Right lobe of liver (tissue), 6 donors: ENCODE measurements around the gene SPHK2. TPM values are rescaled to one million over a fixed set of nuclear protein-coding genes. Genes with fewer than 3 reads are reported as not detected.
A peak's percentile ranks its signal among the peaks of the same experiment; 100 is the strongest.

ENCODE experiments used
- ATAC-seq, 4 donors: fragments of 200-7000 bp; cut with Tn5 transposase; one replicate each; pipeline ENCODE4 v1.9.1; 2020; ENCODE audit warnings: mild to moderate bottlenecking in 4 of 4, moderate library complexity in 4 of 4
- DNase-seq, 3 donors: peaks; one replicate each; pipeline ENCODE4 v3.0.0-alpha.2; 2020
- H3K27ac ChIP-seq, 3 donors: fragments of 200-600 bp; one replicate each; pipeline ENCODE4 v1.8.0; 2022
- H3K27me3 ChIP-seq, 2 donors: fragments of 200-600 bp; one replicate each; pipeline ENCODE4 v1.8.0; 2022
- H3K36me3 ChIP-seq, 4 donors: fragments of 200-600 bp; sonication (generic) in 1 of 4; one replicate each; pipeline versions ENCODE4 v1.5.1 to v1.8.0; 2017 to 2022; ENCODE audit warnings: control low read depth in 1 of 4
- H3K4me1 ChIP-seq, 4 donors: fragments of 200-600 bp; sonication (generic) in 1 of 4; one replicate each; pipeline versions ENCODE4 v1.5.1 to v1.8.0; 2017 to 2022; ENCODE audit warnings: control low read depth in 1 of 4
- H3K4me3 ChIP-seq, 3 donors: fragments of 200-600 bp; one replicate each; pipeline ENCODE4 v1.8.0; 2022
- H3K9me3 ChIP-seq, 4 donors: fragments of 200-600 bp; sonication (generic) in 1 of 4; one replicate each; pipeline versions ENCODE4 v1.5.1 to v1.8.0; 2017 to 2022; ENCODE audit warnings: control low read depth in 1 of 4
- POLR2A ChIP-seq: fragments of 450-650 bp; IDR thresholded peaks from one replicate; pipeline ENCODE4 v1.6.1; 2017; ENCODE audit warnings: antibody characterized with exemption, mild to moderate bottlenecking
- WGBS: methylation state at CpG from one replicate; pipeline ENCODE4 v1.1.6; 2018; ENCODE audit warnings: low coverage, low lambda C conversion rate; ENCODE audit not compliant: insufficient coverage; ENCODE audit errors: missing lambda C conversion rate; 5-methylcytosine and 5-hydroxymethylcytosine counted together
- intact Hi-C, 2 donors: fragments of 100-400 bp; cut with DNase I; formaldehyde crosslinking; loops; one replicate each; pipeline versions ENCODE4 v1.11.2 to v1.14.1; 2022
- total RNA-seq, 6 experiments: library from RNA; depleted of rRNA in 2 of 6; stranded (reverse); fragments of >200 nt in 2 of 6; fragmentation: NEBNext Ultra II Directional in 3 of 6; extraction: Animal tissue kit (Norgen Biotek cat#: 25700) in 3 of 6; gene quantifications; one replicate each; pipeline versions ENCODE4 v1.1.0 to v1.2.4, GENCODE V29; 2016 to 2023
- TF ChIP-seq, protein P1 (sequence below), 4 donors: fragments of 200-600 bp in 3 of 4; fragments of 450-650 bp in 1 of 4; IDR thresholded peaks; one replicate each; pipeline versions ENCODE4 v1.5.1 to v1.8.0; 2016 to 2022; ENCODE audit warnings: antibody characterized with exemption in 4 of 4, mild to moderate bottlenecking in 2 of 4
- donor health status: DM: no; HTN: yes; CAD: no.
- donor health status: DM: no; HTN: no; CAD: no.
- donor health status: DM: no; HTN: no; CAD: no.
- donor health status: DM: no; HTN: yes; CAD: no.
- donor health status: DM: no; HTN: yes; CAD: no.

The SPHK2 gene
- total RNA-seq, 6 experiments from 2014 or later, result 11.4 to 30.1 (median 17.2) TPM

DNA sequence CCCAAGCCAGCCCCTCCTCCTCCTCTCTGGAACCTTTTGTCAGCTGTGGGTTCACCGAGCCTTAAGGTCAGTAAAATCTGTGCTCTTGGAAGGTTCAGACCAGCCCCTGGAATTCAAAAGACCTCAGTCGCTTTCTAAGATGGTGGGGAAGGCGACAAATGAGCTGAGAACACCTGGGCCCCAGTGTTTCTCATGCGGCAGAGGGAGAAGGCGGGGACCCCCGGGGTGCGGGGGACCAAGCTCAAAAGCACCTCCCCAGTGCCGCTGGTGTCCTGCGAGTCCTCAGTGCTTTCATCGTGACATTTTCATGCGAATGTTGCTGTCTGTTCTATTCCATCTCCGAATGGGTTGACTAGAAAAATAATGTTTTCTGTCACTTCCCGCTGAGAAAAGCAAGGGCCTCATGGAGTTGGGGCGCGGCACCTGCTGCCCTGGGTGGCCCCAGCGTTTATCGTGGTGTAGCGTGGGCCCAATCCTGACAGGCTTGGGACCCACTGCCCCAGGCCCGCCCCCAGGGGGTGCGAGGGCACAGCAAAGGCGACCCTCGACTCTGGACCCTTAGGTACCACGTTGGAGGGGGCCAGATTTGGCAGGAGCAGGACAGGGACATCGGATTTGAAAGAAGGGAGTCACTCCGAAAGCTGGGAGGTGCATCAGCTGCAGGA, 54.3 kb downstream of the SPHK2 start:
- Histone ChIP-seq H3K9me3 (no peaks in the 10 kb centered on the region), H3K27ac (no peak overlapping the region), H3K27me3 (no peaks in the 10 kb centered on the region), H3K4me3 (no peak overlapping the region), H3K4me1 (peaks cover 0 to 6% (median 3%) of the 10 kb centered on the region in 4 donors), H3K36me3 (no peaks in the 10 kb centered on the region)
- TF ChIP-seq POLR2A, result no peak
- TF ChIP-seq, protein P1, sequence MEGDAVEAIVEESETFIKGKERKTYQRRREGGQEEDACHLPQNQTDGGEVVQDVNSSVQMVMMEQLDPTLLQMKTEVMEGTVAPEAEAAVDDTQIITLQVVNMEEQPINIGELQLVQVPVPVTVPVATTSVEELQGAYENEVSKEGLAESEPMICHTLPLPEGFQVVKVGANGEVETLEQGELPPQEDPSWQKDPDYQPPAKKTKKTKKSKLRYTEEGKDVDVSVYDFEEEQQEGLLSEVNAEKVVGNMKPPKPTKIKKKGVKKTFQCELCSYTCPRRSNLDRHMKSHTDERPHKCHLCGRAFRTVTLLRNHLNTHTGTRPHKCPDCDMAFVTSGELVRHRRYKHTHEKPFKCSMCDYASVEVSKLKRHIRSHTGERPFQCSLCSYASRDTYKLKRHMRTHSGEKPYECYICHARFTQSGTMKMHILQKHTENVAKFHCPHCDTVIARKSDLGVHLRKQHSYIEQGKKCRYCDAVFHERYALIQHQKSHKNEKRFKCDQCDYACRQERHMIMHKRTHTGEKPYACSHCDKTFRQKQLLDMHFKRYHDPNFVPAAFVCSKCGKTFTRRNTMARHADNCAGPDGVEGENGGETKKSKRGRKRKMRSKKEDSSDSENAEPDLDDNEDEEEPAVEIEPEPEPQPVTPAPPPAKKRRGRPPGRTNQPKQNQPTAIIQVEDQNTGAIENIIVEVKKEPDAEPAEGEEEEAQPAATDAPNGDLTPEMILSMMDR (IDR thresholded peaks at IDR 0.05), result no peak
- WGBS, result 43% methylated on average over 6 of the region's 25 CpGs
- no peak for ATAC-seq
- intact Hi-C loops, result loop anchor here in 1 of 2 donors (10.0 kb wide), 3 partner anchors 61 to 161 kb away; partner anchors contain the start of gene HSD17B14
- no peak for DNase-seq

DNA sequence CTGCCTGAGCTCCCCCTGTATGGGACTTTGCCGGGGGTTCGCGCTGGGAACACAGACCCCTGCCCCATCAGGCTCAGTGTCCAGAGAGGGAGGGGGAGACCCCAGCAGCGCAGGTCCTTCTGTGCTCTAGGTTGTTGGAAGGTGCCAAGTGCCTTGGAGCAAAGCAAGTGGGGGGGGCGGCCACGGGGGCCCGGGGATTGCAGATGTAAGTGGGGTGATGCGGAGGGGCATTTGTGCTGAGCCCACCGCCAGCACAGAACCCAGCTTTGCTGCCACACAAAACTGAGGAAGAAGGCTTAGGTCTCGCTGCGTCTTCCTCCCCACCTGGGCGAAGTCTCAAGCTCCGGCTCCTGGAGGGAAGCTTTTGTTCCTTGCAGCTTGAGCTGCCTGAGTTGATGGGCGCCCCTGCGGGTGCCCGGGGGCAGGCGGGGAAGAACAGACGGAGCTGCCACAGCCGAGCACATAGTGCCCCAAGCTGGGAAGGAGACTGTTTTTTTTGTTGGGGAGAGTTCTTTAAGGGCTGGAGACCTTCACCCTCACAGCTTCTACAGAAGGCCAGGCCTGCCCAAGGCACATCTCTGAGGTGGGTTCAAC, 55.0 kb downstream of the SPHK2 start:
- H3K36me3 ChIP-seq, result no peaks in the 10 kb centered on the region
- 78% methylated on average over 12 of the region's 19 CpGs for WGBS
- DNase-seq (no peak), ATAC-seq (no peak)
- peaks cover 0 to 6% (median 3%) of the 10 kb centered on the region in 4 donors for H3K4me1 ChIP-seq
- H3K27ac ChIP-seq, result peak overlapping the region in 2 of 3 donors; percentile 43 to 54
- no peaks in the 10 kb centered on the region for H3K9me3 ChIP-seq
- H3K27me3 ChIP-seq, result no peaks in the 10 kb centered on the region
- TF ChIP-seq POLR2A, result no peak
- TF ChIP-seq, protein P1 (IDR thresholded peaks at IDR 0.05), result no peak
- no peak overlapping the region for H3K4me3 ChIP-seq
- intact Hi-C loops, result loop anchor here in 1 of 2 donors (10.0 kb wide), 3 partner anchors 60 to 160 kb away; partner anchors contain the start of gene HSD17B14

DNA sequence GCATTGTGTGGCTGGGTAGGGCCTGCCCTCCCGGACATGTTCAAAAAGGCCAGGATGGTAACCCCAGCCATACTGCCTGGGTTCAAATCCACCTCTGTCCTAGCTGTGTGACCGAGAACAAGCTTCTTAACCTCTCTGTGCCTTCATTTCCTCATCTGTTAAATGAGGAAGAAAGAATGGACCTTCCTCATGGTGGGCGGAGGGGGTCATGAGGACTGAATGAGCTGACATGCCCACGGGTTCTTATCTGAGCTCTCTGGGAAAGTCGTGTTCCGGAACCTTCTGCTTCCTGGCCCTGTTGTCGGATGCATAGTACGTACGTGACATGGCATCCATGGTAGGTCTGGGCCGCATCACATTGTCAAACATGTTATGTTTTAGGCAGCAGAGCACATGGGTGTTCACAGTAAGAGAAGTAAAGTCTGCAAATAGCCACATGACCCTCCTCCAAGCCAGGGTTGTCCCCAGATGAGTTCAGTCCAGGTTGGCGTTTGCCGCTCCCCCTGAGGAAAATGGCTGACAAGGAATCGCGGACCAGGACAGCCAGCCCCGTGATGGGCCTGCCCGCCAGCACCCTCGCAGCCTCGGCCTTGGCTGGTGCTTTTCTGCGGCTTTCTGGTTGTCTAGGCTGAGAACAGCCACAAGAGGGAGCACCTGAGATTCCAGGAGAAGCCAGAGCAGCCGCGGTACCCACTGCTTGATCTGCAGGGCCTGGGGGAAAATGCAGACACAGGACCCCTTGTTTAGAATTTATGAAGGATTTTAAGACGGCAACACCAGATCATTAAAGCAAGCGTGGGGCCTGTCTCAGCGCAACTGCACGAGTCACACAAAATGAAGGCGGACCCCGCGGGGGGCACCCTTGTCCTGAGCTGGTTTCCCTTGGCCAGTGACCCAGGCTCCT, 55.9 kb downstream of the SPHK2 start:
- Histone ChIP-seq H3K36me3 (no peaks in the 10 kb centered on the region), H3K4me3 (no peak overlapping the region), H3K27ac (peak overlapping the region; percentile 8 to 54 (median 43)), H3K9me3 (no peaks in the 10 kb centered on the region), H3K27me3 (no peaks in the 10 kb centered on the region), H3K4me1 (peaks cover 0 to 6% (median 3%) of the 10 kb centered on the region in 4 donors)
- intact Hi-C loops, result loop anchor here in 1 of 2 donors (10.0 kb wide), 3 partner anchors 60 to 160 kb away; partner anchors contain the start of gene HSD17B14
- 37% methylated on average over 16 of the region's 28 CpGs for WGBS
- TF ChIP-seq, protein P1 (IDR thresholded peaks at IDR 0.05), result peak; percentile 85 to 91 (median 87)
- no peak for TF ChIP-seq POLR2A
- ATAC-seq, result peak; percentile 83 to 94 (median 91)
- peak; percentile 77 to 81 (median 79) for DNase-seq

DNA sequence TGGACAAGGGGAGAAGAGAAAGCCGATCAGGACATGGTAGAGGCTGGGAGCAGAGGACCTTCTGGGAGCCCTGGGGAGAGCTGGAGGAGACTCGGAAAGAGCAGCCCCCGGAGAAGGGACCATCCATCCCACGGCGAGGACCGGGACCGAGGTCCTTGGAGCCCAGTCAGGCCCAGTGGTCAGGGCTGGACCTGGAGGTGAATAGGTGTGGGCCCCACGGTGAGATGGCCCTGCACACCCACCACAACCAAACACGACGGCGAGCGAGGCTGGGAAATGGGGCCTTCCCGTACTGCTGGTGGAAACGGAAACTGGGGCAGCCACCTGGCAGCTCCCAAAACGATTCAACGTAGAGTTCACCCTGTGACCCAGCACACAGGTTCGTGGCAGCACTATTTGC, 57.2 kb downstream of the SPHK2 start:
- H3K27ac ChIP-seq, result no peak overlapping the region
- DNase-seq, result no peak
- no peak overlapping the region for H3K4me3 ChIP-seq
- no peak for ATAC-seq
- no peaks in the 10 kb centered on the region for H3K27me3 ChIP-seq
- no peaks in the 10 kb centered on the region for H3K36me3 ChIP-seq
- no peaks in the 10 kb centered on the region for H3K9me3 ChIP-seq
- 48% methylated on average over 4 of the region's 17 CpGs for WGBS
- TF ChIP-seq, protein P1 (IDR thresholded peaks at IDR 0.05), result no peak
- TF ChIP-seq POLR2A, result no peak
- peaks cover 0 to 6% (median 3%) of the 10 kb centered on the region in 4 donors for H3K4me1 ChIP-seq
- intact Hi-C loops, result loop anchor here in 1 of 2 donors (10.0 kb wide), 3 partner anchors 58 to 158 kb away; partner anchors contain the start of gene HSD17B14
